GM23248 (cell line): ENCODE measurements around the gene SLC5A10.

Experiments used
- EZH2 ChIP-seq: fragments of 200-600 bp; sonication (generic); IDR thresholded peaks from 2 replicates; pipeline ENCODE4 v1.6.1; 2018; ENCODE audit warnings: antibody characterized with exemption, mild to moderate bottlenecking; ENCODE audit not compliant: insufficient read depth, poor library complexity, severe bottlenecking
- EZH2phosphoT487 ChIP-seq: fragments of 200-600 bp; sonication (generic); IDR thresholded peaks from 2 replicates; pipeline ENCODE4 v1.6.1; 2018; ENCODE audit warnings: antibody characterized with exemption, moderate library complexity, mild to moderate bottlenecking, low read depth; ENCODE audit not compliant: insufficient read depth

DNA sequence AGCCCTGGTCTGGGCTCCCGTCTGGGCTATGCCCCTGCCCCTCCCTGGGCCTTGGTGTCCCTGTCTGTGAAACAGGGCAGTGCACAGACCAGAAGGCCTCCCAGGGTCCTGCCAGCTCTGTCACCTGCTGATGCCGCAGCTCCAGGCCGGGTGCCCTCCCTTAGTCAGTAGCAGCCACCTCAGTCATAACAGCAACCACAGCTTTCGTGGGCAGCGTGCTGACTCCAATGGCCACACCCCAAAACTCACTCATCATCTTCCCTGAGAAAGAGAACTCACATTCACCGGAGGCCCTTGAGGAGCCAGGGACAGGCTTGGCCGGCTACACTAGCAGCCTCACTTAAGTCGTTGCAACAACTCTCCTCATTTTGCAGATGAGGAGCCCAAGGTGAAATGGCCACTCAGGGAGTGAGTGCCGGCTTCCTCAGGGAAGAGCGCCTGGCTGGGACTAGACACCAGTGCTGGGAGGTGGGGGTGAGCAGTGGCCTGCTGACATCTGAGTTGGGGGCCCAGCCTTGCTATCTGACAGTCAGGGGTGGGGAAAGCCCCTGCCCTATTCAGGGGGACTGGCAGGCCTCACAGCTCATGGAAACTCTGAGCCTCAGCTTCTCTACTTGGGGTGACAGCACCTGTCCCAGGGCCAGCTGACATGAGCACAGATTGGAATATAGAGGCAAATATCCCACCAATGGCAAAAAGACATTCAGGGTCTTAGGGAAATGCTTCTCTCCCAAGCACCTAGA, 22.6 kb downstream of the SLC5A10 start:
- TF ChIP-seq EZH2 (no peak), EZH2phosphoT487 (no peak)
